Activated B cell treated with CpG ODN at 0.5 μM for 24 hours (primary cell): ENCODE results near the gene LGSN. TPM values are rescaled to one million over a fixed set of nuclear protein-coding genes. Genes with fewer than 3 reads are reported as not detected.

Experiments
- total RNA-seq: library from RNA; stranded (reverse); gene quantifications from 2 replicates; pipeline ENCODE4 v1.2.3, GENCODE V29; 2022

The LGSN gene
- total RNA-seq, 1 donor from 2014 or later, result 0.11 TPM

Other genes starting within 250 kb of the LGSN start
- gene FKBP1C, start 108.5 kb downstream of the LGSN start, total RNA-seq, result not detected in 2 replicates